Common myeloid progenitor, CD34-positive (primary cell): ENCODE measurements around the gene ATXN1.

Source experiments
- CTCF ChIA-PET: fragments of 350-600 bp; sonication (Branson Sonifier 250); formaldehyde crosslinking; loops from one replicate; lab custom pipeline; 2021; ENCODE audit warnings: antibody characterized with exemption; lab: Charles Lee
- POLR2A ChIA-PET: fragments of 350-600 bp; sonication (Branson Sonifier 250); formaldehyde crosslinking; loops from one replicate; lab custom pipeline; 2021; ENCODE audit warnings: antibody characterized with exemption; lab: Charles Lee
- DNase-seq, 3 donors: peaks; one replicate each; pipeline versions ENCODE4 v3.0.0 to v3.0.0-alpha.2; 2013
- H3K27ac ChIP-seq, 2 experiments: 1 replicate in 1 of 2; 2 replicates in 1 of 2; pipeline ENCODE4 v1.7.0; 2013; ENCODE audit warnings: inconsistent platforms in 2 of 2, low read length in 2 of 2, mild to moderate bottlenecking in 2 of 2, low read depth in 1 of 2, moderate library complexity in 1 of 2; ENCODE audit not compliant: severe bottlenecking in 2 of 2, insufficient read depth in 1 of 2, poor library complexity in 1 of 2
- H3K27me3 ChIP-seq, 5 experiments: replicated peaks in 2 of 5; 1 replicate in 3 of 5; 2 replicates in 2 of 5; pipeline versions ENCODE4 v1.6.1 to v1.7.0; 2013; ENCODE audit warnings: low read length in 4 of 5, mild to moderate bottlenecking in 2 of 5, moderate library complexity in 2 of 5, inconsistent platforms in 1 of 5; ENCODE audit not compliant: insufficient read depth in 5 of 5, control insufficient read depth in 4 of 5
- H3K36me3 ChIP-seq, 4 experiments: 1 replicate in 2 of 4; 2 replicates in 2 of 4; pipeline versions ENCODE4 v1.6.1 to v1.7.0; 2013; ENCODE audit warnings: low read length in 3 of 4, control low read depth in 1 of 4, mild to moderate bottlenecking in 1 of 4; ENCODE audit not compliant: control insufficient read depth in 4 of 4, insufficient read depth in 4 of 4
- H3K4me1 ChIP-seq, 4 experiments: 1 replicate in 3 of 4; 2 replicates in 1 of 4; pipeline versions ENCODE4 v1.6.1 to v1.7.1; 2013; ENCODE audit warnings: low read length in 3 of 4, mild to moderate bottlenecking in 3 of 4, control low read depth in 1 of 4, inconsistent platforms in 1 of 4, moderate library complexity in 1 of 4; ENCODE audit not compliant: control insufficient read depth in 4 of 4, insufficient read depth in 4 of 4; ENCODE audit errors: control extremely low read depth in 1 of 4
- H3K4me3 ChIP-seq, 7 experiments: 1 replicate in 4 of 7; 2 replicates in 3 of 7; pipeline versions ENCODE4 v1.5.1 to v1.7.0; 2013; ENCODE audit warnings: mild to moderate bottlenecking in 7 of 7, low read length in 6 of 7, moderate library complexity in 6 of 7, inconsistent platforms in 2 of 7, low read depth in 2 of 7, control low read depth in 1 of 7; ENCODE audit not compliant: insufficient read depth in 4 of 7, control insufficient read depth in 1 of 7; ENCODE audit errors: extremely low read depth in 1 of 7
- H3K9me3 ChIP-seq, 5 experiments: 1 replicate in 4 of 5; 2 replicates in 1 of 5; pipeline versions ENCODE4 v1.6.1 to v1.7.1; 2013; ENCODE audit warnings: low read length in 4 of 5, mild to moderate bottlenecking in 2 of 5, inconsistent platforms in 1 of 5, low read depth in 1 of 5, moderate library complexity in 1 of 5; ENCODE audit not compliant: control insufficient read depth in 4 of 5, insufficient read depth in 2 of 5; ENCODE audit errors: control extremely low read depth in 1 of 5
- WGBS: methylation state at CpG from one replicate; pipeline ENCODE4 v1.1.5; 2013; ENCODE audit not compliant: insufficient coverage; 5-methylcytosine and 5-hydroxymethylcytosine counted together

The ATXN1 gene

DNA sequence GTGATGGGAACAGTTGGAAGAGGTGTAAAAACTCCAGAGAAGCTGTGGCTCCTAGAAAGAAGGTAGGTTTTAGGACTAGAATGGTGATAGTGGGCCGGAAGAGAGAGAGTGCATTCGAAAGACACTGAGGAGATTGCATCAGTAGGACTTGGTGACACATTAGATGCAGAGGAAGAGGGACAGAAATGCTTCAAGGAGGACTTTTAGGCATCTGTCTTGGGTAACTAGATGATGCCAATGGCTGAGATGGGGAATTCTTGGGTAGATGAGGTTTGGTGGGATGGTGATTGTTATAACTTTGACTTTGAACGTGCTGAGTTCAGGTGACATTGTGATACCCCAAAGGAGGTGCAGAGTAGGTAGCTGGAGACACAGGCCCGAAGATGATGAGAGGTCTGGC lies 326.4 kb downstream of the ATXN1 start:
- H3K36me3 ChIP-seq, result peaks cover 0 to 3% (median 1%) of the 10 kb centered on the region in 4 experiments
- DNase-seq, result no peak
- no peak overlapping the region for H3K27ac ChIP-seq
- H3K4me1 ChIP-seq, result peaks cover 2 to 4% (median 3%) of the 10 kb centered on the region in 4 experiments
- no peak overlapping the region for H3K4me3 ChIP-seq
- WGBS, result 100% methylated on average over 4 of the region's 4 CpGs
- H3K27me3 ChIP-seq, result no peaks in the 10 kb centered on the region
- POLR2A ChIA-PET, result no interaction called here
- CTCF ChIA-PET, result interaction anchor here (0.7 kb wide), 1 partner anchor 25 kb away, joined by 3 read pairs; no protein-coding TSS in a partner anchor
- no peaks in the 10 kb centered on the region for H3K9me3 ChIP-seq

DNA sequence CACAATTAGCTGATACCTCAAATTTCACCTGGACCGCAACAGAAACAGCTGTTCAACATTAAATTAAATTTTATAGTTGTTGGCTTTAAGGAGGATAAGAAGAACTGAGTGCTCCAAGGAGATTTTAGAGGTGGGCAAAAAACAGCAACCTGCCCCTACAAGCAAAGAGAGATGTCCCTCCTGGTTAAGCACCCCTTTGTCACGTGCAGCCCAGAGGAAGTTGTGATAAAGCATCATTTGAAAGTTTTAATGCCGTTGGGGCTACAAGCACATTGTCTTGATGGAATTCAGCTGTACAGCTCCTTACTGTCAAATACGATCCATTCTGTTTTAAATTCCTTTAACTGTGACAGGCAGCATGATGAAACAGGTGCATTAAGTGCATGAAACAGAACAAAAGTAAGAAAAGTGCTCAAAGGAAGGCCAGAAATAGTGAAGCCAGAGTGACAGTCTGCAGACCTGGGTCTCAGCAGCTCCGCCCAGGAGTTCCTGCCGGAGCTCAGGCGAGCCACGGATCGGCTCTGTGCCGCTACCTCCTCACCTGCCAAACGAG lies 327.8 kb downstream of the ATXN1 start:
- 94% methylated on average over 9 of the region's 11 CpGs for WGBS
- no peak overlapping the region for H3K4me3 ChIP-seq
- H3K9me3 ChIP-seq, result no peaks in the 10 kb centered on the region
- H3K27me3 ChIP-seq, result no peaks in the 10 kb centered on the region
- peaks cover 0 to 3% (median 0%) of the 10 kb centered on the region in 4 experiments for H3K4me1 ChIP-seq
- ChIA-PET CTCF (no interaction called here), POLR2A (no interaction called here)
- no peak overlapping the region for H3K27ac ChIP-seq
- peaks cover 1 to 3% (median 2%) of the 10 kb centered on the region in 4 experiments for H3K36me3 ChIP-seq
- no peak for DNase-seq

DNA sequence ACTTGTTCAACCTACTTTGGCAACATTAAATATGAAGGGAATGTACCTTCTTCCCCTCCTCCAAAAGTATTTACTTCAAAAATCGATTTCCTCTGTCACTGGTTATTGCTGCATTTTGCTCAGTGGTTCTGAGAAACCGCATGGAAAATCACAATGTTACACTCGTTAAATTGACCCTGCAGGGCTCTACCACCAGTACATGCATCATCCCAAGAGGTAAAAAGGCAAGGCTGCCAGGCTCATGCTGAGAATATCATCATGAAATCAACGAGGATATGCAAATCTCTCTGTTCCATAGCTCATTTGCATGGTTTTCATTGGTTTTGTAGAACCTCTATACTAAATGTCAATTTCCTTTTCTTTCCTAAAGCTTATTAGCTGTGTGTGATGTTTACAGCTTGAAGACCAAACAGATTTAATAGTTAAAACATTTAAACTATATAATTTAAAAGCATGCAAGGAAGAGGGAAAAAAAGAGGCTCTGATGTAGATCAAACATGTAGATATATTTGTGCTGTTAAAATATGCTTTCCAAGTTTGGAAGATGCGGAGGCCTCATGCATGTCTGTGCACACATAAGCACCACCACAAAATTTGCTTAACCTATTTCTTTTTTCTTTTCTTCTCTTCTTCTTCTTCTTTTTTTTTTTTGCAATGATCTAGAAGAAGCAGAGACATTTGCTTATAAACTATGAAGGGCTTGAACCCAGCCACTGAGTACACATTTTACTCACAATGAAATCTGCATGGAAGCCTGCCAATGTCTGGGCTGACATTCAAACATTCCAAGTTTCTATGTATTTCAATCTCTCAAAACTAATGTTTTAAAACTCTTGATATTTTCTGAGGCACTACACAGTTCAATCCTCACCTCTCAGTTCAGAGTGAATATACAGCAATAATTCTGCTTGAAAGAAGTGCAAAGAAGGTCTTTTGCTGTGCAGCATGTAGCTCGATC lies 328.9 kb downstream of the ATXN1 start:
- Histone ChIP-seq H3K9me3 (no peaks in the 10 kb centered on the region), H3K4me3 (no peak overlapping the region), H3K36me3 (peaks cover 1 to 3% (median 2%) of the 10 kb centered on the region in 4 experiments), H3K4me1 (peaks cover 0 to 3% (median 0%) of the 10 kb centered on the region in 4 experiments), H3K27ac (no peak overlapping the region), H3K27me3 (no peaks in the 10 kb centered on the region)
- no peak for DNase-seq
- ChIA-PET CTCF (no interaction called here), POLR2A (no interaction called here)
- 100% methylated on average over 2 of the region's 6 CpGs for whole genome bisulfite sequencing

DNA sequence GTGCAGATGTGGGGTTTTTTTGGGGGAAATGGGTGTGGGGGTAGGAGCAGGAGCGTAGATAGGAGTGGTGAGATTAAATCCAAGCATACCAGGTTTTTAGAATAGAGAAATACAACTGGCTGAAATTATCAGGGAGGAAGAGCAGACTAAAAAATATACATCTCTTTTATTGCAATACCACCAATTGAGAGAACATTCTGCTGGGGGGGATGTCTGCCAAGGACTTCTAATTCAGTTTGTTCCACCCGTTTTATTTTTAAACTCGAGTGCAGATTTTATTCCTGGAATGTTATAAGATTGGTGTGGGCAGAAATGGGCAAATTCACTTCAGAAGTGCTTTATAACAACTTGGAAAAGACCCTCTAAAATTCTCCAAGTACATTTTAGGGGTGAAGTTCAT lies 330.2 kb downstream of the ATXN1 start:
- CTCF ChIA-PET, result no interaction called here
- H3K4me1 ChIP-seq, result peaks cover 0 to 3% (median 0%) of the 10 kb centered on the region in 4 experiments
- no peak overlapping the region for H3K27ac ChIP-seq
- POLR2A ChIA-PET, result no interaction called here
- no peak overlapping the region for H3K4me3 ChIP-seq
- WGBS, result 100% methylated on average over 2 of the region's 3 CpGs
- H3K27me3 ChIP-seq, result no peaks in the 10 kb centered on the region
- H3K36me3 ChIP-seq, result peaks cover 1 to 3% (median 2%) of the 10 kb centered on the region in 4 experiments
- no peaks in the 10 kb centered on the region for H3K9me3 ChIP-seq
- no peak for DNase-seq

DNA sequence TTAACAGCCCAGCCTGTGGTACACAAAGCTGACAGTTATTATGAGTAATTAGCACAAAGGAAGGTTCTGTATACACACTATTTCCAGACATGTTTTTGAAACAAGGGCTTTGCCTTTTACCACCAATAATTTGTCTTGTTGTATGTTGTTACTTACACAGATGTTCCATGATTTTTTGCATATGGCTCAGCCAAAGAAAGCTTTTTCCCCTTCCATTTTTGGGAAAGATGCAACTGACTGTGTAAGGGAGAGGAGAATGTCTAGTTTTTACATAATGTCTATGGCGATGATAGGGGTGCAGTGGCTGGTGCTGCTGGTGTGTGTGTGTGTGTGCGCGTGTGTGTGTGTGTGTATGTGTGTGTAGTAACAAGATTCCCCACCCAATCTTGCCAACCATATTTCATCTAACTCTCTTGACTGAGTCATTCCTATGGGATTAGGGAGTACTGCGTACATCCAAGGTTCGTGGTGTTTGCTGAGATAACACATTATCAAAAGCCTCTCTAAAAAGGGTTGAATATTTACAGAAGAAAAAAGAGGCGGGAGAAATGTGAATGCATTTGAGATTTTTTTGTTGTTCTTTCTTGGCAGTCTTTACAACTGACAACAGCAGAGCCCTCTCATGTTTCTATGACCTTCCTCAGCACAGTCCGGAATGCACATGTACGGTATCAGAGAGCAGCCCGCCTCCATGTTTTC lies 330.7 kb downstream of the ATXN1 start:
- POLR2A ChIA-PET, result no interaction called here
- Histone ChIP-seq H3K9me3 (no peaks in the 10 kb centered on the region), H3K36me3 (peaks cover 1 to 3% (median 2%) of the 10 kb centered on the region in 4 experiments), H3K4me3 (no peak overlapping the region), H3K4me1 (no peaks in the 10 kb centered on the region), H3K27ac (no peak overlapping the region), H3K27me3 (no peaks in the 10 kb centered on the region)
- no CpG with 5 or more reads among the region's 9 CpGs for WGBS
- no peak for DNase-seq
- CTCF ChIA-PET, result interaction anchor here (0.7 kb wide), 1 partner anchor 10 kb away, joined by 3 read pairs; no protein-coding TSS in a partner anchor

DNA sequence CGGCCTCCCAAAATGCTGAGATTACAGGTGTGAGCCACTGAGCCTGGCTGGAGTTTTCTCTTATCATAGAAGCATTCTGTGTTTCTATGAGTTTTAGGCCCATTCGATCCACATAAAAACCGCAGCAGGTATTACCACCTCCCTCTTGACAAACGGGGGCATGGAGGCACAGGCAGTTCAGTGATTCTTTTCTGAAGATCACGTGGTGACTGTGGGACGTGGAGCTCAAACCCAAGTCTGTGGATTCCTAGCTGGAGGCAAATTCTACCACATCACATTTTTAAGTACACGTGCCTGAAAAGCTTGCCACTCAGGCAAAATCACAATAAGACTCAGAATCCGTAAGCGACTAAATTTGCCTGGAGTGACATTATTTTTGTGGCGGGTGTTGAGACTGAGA lies 331.6 kb downstream of the ATXN1 start:
- no peaks in the 10 kb centered on the region for H3K9me3 ChIP-seq
- H3K4me3 ChIP-seq, result no peak overlapping the region
- peaks cover 0 to 3% (median 2%) of the 10 kb centered on the region in 4 experiments for H3K36me3 ChIP-seq
- DNase-seq, result no peak
- POLR2A ChIA-PET, result interaction anchor here (0.5 kb wide), 1 partner anchor 1043 kb away, joined by 3 read pairs; no protein-coding TSS in a partner anchor
- no peak overlapping the region for H3K27ac ChIP-seq
- CTCF ChIA-PET, result no interaction called here
- no peaks in the 10 kb centered on the region for H3K4me1 ChIP-seq
- H3K27me3 ChIP-seq, result no peaks in the 10 kb centered on the region
- WGBS, result 100% methylated on average over 10 of the region's 10 CpGs
